Thyroid gland (tissue), 4 donors: ENCODE results near the gene PALMD. TPM values are rescaled to one million over a fixed set of nuclear protein-coding genes. Genes with fewer than 3 reads are reported as not detected.
A peak's percentile ranks its signal among the peaks of the same experiment; 100 is the strongest.

Experiments used
- DNase-seq, 2 donors: peaks; one replicate each; pipeline ENCODE4 v3.0.0-alpha.2; 2019
- H3K27ac ChIP-seq, 3 donors: fragments of 200-600 bp; sonication (generic); 1 replicate in 2 of 3; 2 replicates in 1 of 3; pipeline ENCODE4 v1.5.1; 2016 to 2019; ENCODE audit warnings: mild to moderate bottlenecking in 1 of 3, moderate library complexity in 1 of 3
- H3K27me3 ChIP-seq: fragments of 200-600 bp; sonication (generic); one replicate; pipeline ENCODE4 v1.5.1; 2019
- H3K36me3 ChIP-seq, 2 donors: fragments of 200-600 bp; sonication (generic); one replicate each; pipeline ENCODE4 v1.5.1; 2016 to 2019
- H3K4me1 ChIP-seq, 2 donors: fragments of 200-600 bp; sonication (generic); one replicate each; pipeline ENCODE4 v1.5.1; 2017 to 2019
- H3K4me3 ChIP-seq, 3 donors: fragments of 200-600 bp; sonication (generic); replicated peaks in 1 of 3; 1 replicate in 2 of 3; 2 replicates in 1 of 3; pipeline ENCODE4 v1.5.1; 2016; ENCODE audit warnings: mild to moderate bottlenecking in 1 of 3
- H3K9me3 ChIP-seq: fragments of 200-600 bp; sonication (generic); one replicate; pipeline ENCODE4 v1.5.1; 2017
- CTCF ChIP-seq, 6 experiments: fragments of 200-600 bp in 3 of 6; fragments of 450-650 bp in 3 of 6; sonication (generic) in 3 of 6; IDR thresholded peaks; one replicate each; pipeline ENCODE4 v1.5.1; 2016 to 2019; ENCODE audit warnings: antibody characterized with exemption in 6 of 6, mild to moderate bottlenecking in 2 of 6, inconsistent platforms in 1 of 6, moderate library complexity in 1 of 6
- POLR2A ChIP-seq, 2 donors: fragments of 450-650 bp; IDR thresholded peaks; one replicate each; pipeline ENCODE4 v1.6.1; 2017; ENCODE audit warnings: antibody characterized with exemption in 2 of 2, mild to moderate bottlenecking in 2 of 2, moderate library complexity in 1 of 2
- WGBS, 2 donors: methylation state at CpG; one replicate each; pipeline ENCODE4 v1.1.5; 2017; 5-methylcytosine and 5-hydroxymethylcytosine counted together
- intact Hi-C: fragments of 100-400 bp; cut with DNase I; formaldehyde crosslinking; loops from one replicate; pipeline ENCODE4 v1.15.1; 2023
- total RNA-seq, 4 donors: library from RNA; depleted of rRNA; stranded (reverse); fragments of >200 nt; gene quantifications; one replicate each; pipeline ENCODE4 v1.2.3, GENCODE V29; 2016

The PALMD gene
- total RNA-seq, 4 donors from 2014 or later, result 6.9 to 14.1 (median 11.2) TPM

GRCh38 chr1:99650773-99651437 is 5.0 kb downstream of the PALMD start:
- Histone ChIP-seq H3K27ac (peak overlapping the region; percentile 46 to 91 (median 72)), H3K36me3 (no peaks in the 10 kb centered on the region), H3K4me1 (peaks cover 19 to 23% of the 10 kb centered on the region in 2 donors), H3K27me3 (no peaks in the 10 kb centered on the region), H3K9me3 (no peaks in the 10 kb centered on the region), H3K4me3 (no peak overlapping the region)
- no peak for DNase-seq
- WGBS, 2 donors, result 40 to 63% methylated on average over 3 of the region's 3 CpGs
- TF ChIP-seq POLR2A (IDR thresholded peaks at IDR 0.05), result no peak
- TF ChIP-seq CTCF (IDR thresholded peaks at IDR 0.05), result no peak
- intact Hi-C loops, result no loop called here

- Histone ChIP-seq H3K27ac (no peak overlapping the region), H3K4me3 (no peak overlapping the region), H3K9me3 (no peaks in the 10 kb centered on the region), H3K36me3 (no peaks in the 10 kb centered on the region), H3K4me1 (peaks cover 11 to 18% of the 10 kb centered on the region in 2 donors), H3K27me3 (no peaks in the 10 kb centered on the region)
- no peak for DNase-seq
- WGBS, 2 donors, result 59 to 61% methylated on average over 2 of the region's 2 CpGs
- intact Hi-C loops, result no loop called here
- TF ChIP-seq CTCF (IDR thresholded peaks at IDR 0.05) (no peak), POLR2A (IDR thresholded peaks at IDR 0.05) (no peak)
Observed at GRCh38 chr1:99652881-99653281, 7.0 kb downstream of the PALMD start.

- no peak for TF ChIP-seq POLR2A (IDR thresholded peaks at IDR 0.05)
- TF ChIP-seq CTCF (IDR thresholded peaks at IDR 0.05), result no peak
- Histone ChIP-seq H3K9me3 (no peaks in the 10 kb centered on the region), H3K4me1 (peaks cover 11 to 14% of the 10 kb centered on the region in 2 donors), H3K27me3 (no peaks in the 10 kb centered on the region), H3K27ac (no peak overlapping the region), H3K36me3 (no peaks in the 10 kb centered on the region), H3K4me3 (no peak overlapping the region)
- intact Hi-C loops, result no loop called here
- 95 to 97% methylated on average over 3 of the region's 3 CpGs for WGBS, 2 donors
- no peak for DNase-seq
Observed at GRCh38 chr1:99655376-99655775, 9.5 kb downstream of the PALMD start.

GRCh38 chr1:99656701-99657100 is 10.8 kb downstream of the PALMD start:
- WGBS, 2 donors, result 83 to 91% methylated on average over 3 of the region's 3 CpGs
- H3K27ac ChIP-seq, result peak overlapping the region in 1 of 3 donors; percentile 40

More at GRCh38 chr1:99656701-99657100, 10.8 kb downstream of the PALMD start:
- Histone ChIP-seq H3K27me3 (no peaks in the 10 kb centered on the region), H3K36me3 (no peaks in the 10 kb centered on the region), H3K9me3 (no peaks in the 10 kb centered on the region), H3K4me3 (no peak overlapping the region), H3K4me1 (peaks cover 3 to 9% of the 10 kb centered on the region in 2 donors)
- TF ChIP-seq POLR2A (IDR thresholded peaks at IDR 0.05), result no peak
- TF ChIP-seq CTCF (IDR thresholded peaks at IDR 0.05), result no peak
- no peak for DNase-seq
- intact Hi-C loops, result no loop called here
